HepG2 (cell line): Measurements from ENCODE around the gene ADAMTS16. TPM values are rescaled to one million over a fixed set of nuclear protein-coding genes. Genes with fewer than 3 reads are reported as not detected.

ENCODE experiments used
- ARID2 ChIP-seq: sonication (generic); formaldehyde crosslinking; IDR thresholded peaks from 2 replicates; pipeline ENCODE4 v1.8.1; 2022; ENCODE audit warnings: mild to moderate bottlenecking, missing genetic modification reagents, borderline replicate concordance
- CSRNP2 ChIP-seq: sonication (generic); formaldehyde crosslinking; conservative IDR thresholded peaks from 2 replicates; pipeline ENCODE4 v1.8.0; 2022; ENCODE audit warnings: low read depth, missing genetic modification reagents
- DMTF1 ChIP-seq: sonication (generic); formaldehyde crosslinking; IDR thresholded peaks from 2 replicates; pipeline ENCODE4 v1.4.0; 2020; ENCODE audit warnings: mild to moderate bottlenecking, missing genetic modification reagents
- GLI4 ChIP-seq: sonication (generic); formaldehyde crosslinking; IDR thresholded peaks from 2 replicates; pipeline ENCODE4 v1.5.1; 2020; ENCODE audit warnings: missing genetic modification reagents, mild to moderate bottlenecking, moderate library complexity, borderline replicate concordance
- HOXA7 ChIP-seq: sonication (generic); formaldehyde crosslinking; IDR thresholded peaks from 2 replicates; pipeline ENCODE4 v1.8.1; 2022; ENCODE audit warnings: mild to moderate bottlenecking, missing genetic modification reagents, moderate library complexity
- KLF16 ChIP-seq, 2 experiments: sonication (generic) in 1 of 2; formaldehyde crosslinking in 1 of 2; IDR thresholded peaks; 2 replicates each; pipeline versions ENCODE4 v1.6.1 to v1.8.0; 2016 to 2023; ENCODE audit warnings: missing genetic modification reagents in 2 of 2, missing compliant biosample characterization in 1 of 2
- KMT2B ChIP-seq: IDR thresholded peaks from 2 replicates; pipeline ENCODE4 v1.6.1; 2016; ENCODE audit warnings: missing genetic modification reagents, missing compliant biosample characterization
- MEF2D ChIP-seq: sonication (generic); formaldehyde crosslinking; IDR thresholded peaks from 2 replicates; pipeline ENCODE4 v1.5.1; 2020; ENCODE audit warnings: mild to moderate bottlenecking, missing genetic modification reagents
- MTF2 ChIP-seq: sonication (generic); formaldehyde crosslinking; IDR thresholded peaks from 2 replicates; pipeline ENCODE4 v1.5.0; 2020; ENCODE audit warnings: missing genetic modification reagents, borderline replicate concordance
- PITX1 ChIP-seq: sonication (generic); formaldehyde crosslinking; IDR thresholded peaks from 2 replicates; pipeline ENCODE4 v1.5.1; 2020; ENCODE audit warnings: mild to moderate bottlenecking, missing genetic modification reagents
- POGZ ChIP-seq: sonication (generic); formaldehyde crosslinking; IDR thresholded peaks from 2 replicates; pipeline ENCODE4 v1.4.0; 2020; ENCODE audit warnings: mild to moderate bottlenecking, missing genetic modification reagents
- RCOR2 ChIP-seq: IDR thresholded peaks from 2 replicates; pipeline ENCODE4 v1.6.1; 2016; ENCODE audit warnings: missing biosample characterization, missing genetic modification reagents
- RERE ChIP-seq: IDR thresholded peaks from 2 replicates; pipeline ENCODE4 v1.6.1; 2016; ENCODE audit warnings: low read depth, missing genetic modification reagents, missing compliant biosample characterization
- REXO4 ChIP-seq: sonication (generic); formaldehyde crosslinking; IDR thresholded peaks from 2 replicates; pipeline ENCODE4 v1.8.0; 2022; ENCODE audit warnings: missing genetic modification reagents, mild to moderate bottlenecking, borderline replicate concordance
- RFXAP ChIP-seq: sonication (generic); formaldehyde crosslinking; IDR thresholded peaks from 2 replicates; pipeline ENCODE4 v1.4.0; 2020; ENCODE audit warnings: missing genetic modification reagents, borderline replicate concordance
- SKI ChIP-seq: fragments of 450-650 bp; IDR thresholded peaks from one replicate; pipeline ENCODE4 v1.6.1; 2018; ENCODE audit warnings: mild to moderate bottlenecking; ENCODE audit not compliant: partially characterized antibody
- ZBTB25 ChIP-seq: IDR thresholded peaks from 2 replicates; pipeline ENCODE4 v1.6.1; 2018; ENCODE audit warnings: missing genetic modification reagents
- ZNF30 ChIP-seq: sonication (generic); formaldehyde crosslinking; IDR thresholded peaks from 2 replicates; pipeline ENCODE4 v1.5.0; 2020; ENCODE audit warnings: mild to moderate bottlenecking, missing genetic modification reagents
- polyA plus RNA-seq, 8 experiments: library from polyadenylated mRNA; depleted of rRNA in 3 of 8; stranded (reverse) in 7 of 8; unstranded in 1 of 8; fragments of >200 nt; fragmentation: Illumina TruSeq in 4 of 8; extraction: Trizol in 4 of 8; gene quantifications; 2 replicates each; pipeline versions ENCODE4 v1.2.1 to v1.2.3, GENCODE V29; 2011 to 2016; ENCODE audit warnings: low read depth in 4 of 8, missing spikeins in 1 of 8, mixed read lengths in 1 of 8; ENCODE audit not compliant: insufficient read depth in 1 of 8
- total RNA-seq, 5 experiments: library from RNA; depleted of rRNA; stranded (reverse); fragments of >200 nt; fragmentation: Illumina TruSeq; extraction: Trizol; gene quantifications; 2 replicates each; pipeline ENCODE4 v1.2.3, GENCODE V29; 2016; ENCODE audit warnings: low read depth in 1 of 5

Gene ADAMTS16
- total and polyA plus RNA-seq, 2 of the 13 experiments (the other 11 are each of a cell fraction or from before 2014, with no cell fraction given): 0.02 to 0.03 TPM

- TF ChIP-seq RERE (CRISPR knock-in tag): no peak
- TF ChIP-seq MEF2D: no peak
- no peak for TF ChIP-seq KLF16 (CRISPR knock-in tag; IDR thresholded peaks at IDR 0.05)
- no peak for TF ChIP-seq HOXA7 (CRISPR knock-in tag)
- peak; percentile 45 for TF ChIP-seq RCOR2 (CRISPR knock-in tag)
- TF ChIP-seq MTF2 (CRISPR knock-in tag): no peak
- TF ChIP-seq GLI4: no peak
- TF ChIP-seq RFXAP (CRISPR knock-in tag): no peak
- no peak for TF ChIP-seq PITX1 (CRISPR knock-in tag)
- no peak for TF ChIP-seq KMT2B
- TF ChIP-seq SKI: peak; percentile 70
- peak; percentile 57 for TF ChIP-seq POGZ (CRISPR knock-in tag)
- TF ChIP-seq DMTF1 (CRISPR knock-in tag): no peak
- TF ChIP-seq ZBTB25 (CRISPR knock-in tag): no peak
- no peak for TF ChIP-seq CSRNP2 (CRISPR knock-in tag)
- no peak for TF ChIP-seq ZNF30
- TF ChIP-seq REXO4 (CRISPR knock-in tag): no peak
- no peak for TF ChIP-seq ARID2 (CRISPR knock-in tag)
Measured at GRCh38 chr5:5350101-5350500, 210.0 kb downstream of the ADAMTS16 start (continued).
